Fibroblast of skin of right quadriceps (primary cell): ENCODE data around the gene SPSB4.
"Not testable (repeated sequence)": the region's sequence is repeated elsewhere in the genome, so short reads cannot be mapped to it uniquely, and the experiment has no call there.

Experiments
- DNase-seq: peaks from one replicate; pipeline ENCODE4 v3.0.0-alpha.2; 2013

The SPSB4 gene

DNA sequence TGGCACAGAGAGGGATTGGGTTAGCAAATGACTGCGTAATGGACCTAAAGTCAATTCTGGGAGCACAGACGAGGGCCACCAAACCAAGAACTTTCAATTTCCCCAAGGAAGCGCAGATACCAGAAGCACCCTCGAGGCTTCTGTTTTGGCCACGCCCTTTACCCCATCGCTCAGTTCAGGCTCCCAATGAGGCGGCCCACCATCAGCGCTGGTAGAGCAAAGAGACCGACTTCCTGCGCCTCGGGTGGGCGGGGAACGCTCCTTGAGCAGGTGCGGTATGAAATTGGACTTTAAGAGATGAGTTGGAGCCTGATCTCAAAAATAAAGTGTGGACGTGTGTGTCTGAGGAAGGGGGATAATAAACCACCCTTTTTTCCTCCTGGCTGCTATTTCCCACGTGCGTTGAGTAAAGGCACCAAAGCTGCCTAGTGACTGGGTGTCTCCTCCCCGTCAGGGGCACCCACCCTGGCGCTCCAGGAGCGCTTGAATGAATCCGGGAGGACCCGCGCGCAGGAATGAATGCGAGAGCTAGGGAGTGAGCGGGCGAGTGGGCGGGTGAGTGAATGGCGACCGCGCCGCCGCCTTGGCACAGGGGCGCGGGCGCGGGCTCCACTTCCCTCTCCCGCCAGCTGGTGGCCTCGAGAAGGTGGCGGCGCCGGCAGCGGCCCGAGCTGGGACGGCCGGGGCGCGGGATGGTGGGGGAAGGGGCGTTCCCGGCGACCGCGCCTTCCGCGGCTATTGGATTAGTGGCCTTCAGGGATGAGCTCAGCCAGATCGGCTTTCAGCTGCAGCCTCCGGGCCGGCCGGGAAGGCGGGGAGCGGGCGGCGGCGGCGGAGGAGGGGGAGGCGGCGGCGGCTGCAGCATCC, at the start of gene SPSB4:
Gene SPSB4, plus strand, starts transcription at position 772 of the 867 bp plus-strand sequence. CDS start 14,758 bp downstream, outside the sequence.
- peak; percentile 63 for DNase-seq

DNA sequence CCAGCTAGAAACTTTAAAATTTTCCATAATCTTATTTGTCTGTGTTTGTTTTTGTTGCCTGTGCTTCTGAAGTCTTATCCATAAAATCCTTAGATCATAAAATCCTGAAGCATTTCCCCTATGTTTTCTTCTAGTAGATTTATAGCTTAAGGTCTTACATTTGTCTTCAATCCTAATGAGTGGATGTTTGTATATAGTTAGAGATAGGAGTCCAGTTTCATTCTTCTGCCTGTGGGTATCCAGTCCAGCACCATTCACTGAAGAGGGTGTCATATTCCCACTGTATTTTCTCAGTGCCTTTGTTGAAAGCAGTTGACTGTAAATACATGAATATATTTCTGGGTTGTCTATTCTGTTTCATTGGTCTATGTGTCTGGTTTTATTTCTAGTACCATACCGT, 44.8 kb upstream of the SPSB4 start:
- DNase-seq: no peak

DNA sequence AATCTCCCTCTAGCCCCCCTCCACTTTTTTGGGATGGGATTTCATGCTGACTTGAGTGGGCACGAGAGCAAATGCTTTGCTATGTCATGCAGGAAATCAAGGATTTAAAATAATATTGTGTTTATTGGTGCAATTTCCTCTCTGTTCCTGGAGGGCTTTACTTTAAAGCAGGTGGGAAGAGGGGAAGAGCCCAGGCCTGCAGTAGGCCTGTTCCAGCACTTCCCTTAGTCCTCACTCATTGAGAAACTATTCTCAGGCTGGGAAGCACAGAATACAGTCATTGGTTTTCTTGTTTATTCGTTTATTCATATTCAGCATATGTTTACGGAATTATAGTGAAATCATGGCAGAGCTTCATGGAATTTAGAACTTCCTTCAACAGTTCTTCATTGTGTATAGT, 41.7 kb upstream of the SPSB4 start:
- DNase-seq: no peak

DNA sequence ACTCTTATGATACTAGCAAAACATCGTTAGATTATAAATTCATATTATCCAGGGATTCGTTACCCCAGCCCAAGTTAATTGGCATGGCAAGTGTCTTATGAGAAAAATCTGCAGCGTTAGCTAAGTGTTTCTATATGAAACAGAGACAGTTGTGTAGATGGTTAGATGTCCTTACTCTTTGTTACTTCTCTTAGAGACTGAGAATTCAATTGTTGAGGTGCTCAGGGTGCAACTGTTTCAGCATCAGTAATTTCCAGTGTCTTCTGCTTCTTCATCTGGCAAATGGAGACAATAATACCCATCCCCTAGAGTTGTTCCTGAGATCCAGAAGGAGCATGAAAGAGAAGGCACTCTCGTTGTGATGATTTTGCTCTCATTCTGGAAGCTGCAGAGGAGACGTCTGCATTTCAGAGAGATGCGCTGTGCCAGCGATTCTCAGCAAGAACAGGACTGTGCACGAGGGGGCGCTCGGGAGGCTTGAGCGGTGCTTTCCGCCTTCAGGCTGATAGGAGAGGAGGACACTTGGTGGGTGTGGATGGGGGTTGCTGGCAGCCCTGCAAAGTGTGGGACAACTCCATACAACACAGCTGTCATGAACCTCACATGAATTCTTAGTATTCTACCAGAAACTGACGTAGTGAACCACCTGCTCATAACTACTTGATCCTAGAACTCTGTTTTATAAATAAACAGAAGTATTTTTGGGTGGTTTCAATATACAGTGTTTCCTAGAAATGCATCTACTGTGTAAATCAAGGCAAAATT, 39.7 kb upstream of the SPSB4 start:
- peak; percentile 34 for DNase-seq

DNA sequence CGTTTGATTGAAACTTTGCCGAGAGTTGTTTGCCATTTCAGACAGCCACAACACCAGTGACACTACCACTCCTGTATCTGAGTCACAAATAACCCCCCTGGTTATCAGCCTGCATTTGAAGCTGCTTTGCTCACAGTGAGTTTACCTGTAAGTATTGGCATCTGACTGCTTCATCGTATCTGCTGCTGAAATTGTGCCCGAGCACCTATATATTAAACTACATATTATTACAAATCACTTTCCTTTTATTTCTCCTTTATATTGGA, 39.2 kb upstream of the SPSB4 start:
- no peak for DNase-seq

DNA sequence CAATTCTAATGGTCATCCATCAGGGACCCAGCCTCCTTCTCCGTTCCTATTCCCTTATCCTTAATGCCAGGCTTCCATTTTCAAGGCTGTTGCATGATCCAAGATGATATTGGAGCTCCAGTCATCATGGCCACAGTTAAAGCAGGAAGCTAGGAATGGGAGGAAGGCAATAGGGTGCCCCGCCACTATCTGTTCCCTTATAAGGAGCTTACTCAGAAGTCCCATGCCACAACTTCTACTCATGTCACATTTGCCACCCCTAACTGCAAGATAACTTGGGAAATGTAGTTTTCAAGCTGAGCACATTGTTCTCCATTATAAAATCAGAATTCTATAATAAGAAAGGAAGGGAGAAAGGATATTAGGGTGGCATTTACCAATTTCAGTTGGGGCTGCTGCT, 38.6 kb upstream of the SPSB4 start:
- DNase-seq: no peak

DNA sequence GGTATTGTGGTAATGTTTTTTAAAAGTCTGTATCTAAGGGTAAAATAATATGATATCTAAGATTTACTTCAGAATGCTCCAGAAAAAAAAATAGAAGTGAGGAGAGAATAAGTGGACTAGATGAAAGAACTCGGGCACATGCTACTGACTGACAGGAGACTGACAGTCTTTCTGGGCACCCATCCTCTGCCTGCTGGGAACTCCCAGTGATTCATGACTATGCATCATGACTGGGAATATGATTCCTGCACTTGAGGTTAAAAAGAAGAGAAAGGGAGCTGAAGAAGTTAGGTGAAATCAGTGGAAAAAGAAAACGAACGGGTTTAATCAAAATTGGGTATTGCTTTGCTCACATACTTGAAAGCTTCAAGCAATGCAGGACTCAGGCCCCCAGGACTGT, 35.7 kb upstream of the SPSB4 start:
- no peak for DNase-seq

DNA sequence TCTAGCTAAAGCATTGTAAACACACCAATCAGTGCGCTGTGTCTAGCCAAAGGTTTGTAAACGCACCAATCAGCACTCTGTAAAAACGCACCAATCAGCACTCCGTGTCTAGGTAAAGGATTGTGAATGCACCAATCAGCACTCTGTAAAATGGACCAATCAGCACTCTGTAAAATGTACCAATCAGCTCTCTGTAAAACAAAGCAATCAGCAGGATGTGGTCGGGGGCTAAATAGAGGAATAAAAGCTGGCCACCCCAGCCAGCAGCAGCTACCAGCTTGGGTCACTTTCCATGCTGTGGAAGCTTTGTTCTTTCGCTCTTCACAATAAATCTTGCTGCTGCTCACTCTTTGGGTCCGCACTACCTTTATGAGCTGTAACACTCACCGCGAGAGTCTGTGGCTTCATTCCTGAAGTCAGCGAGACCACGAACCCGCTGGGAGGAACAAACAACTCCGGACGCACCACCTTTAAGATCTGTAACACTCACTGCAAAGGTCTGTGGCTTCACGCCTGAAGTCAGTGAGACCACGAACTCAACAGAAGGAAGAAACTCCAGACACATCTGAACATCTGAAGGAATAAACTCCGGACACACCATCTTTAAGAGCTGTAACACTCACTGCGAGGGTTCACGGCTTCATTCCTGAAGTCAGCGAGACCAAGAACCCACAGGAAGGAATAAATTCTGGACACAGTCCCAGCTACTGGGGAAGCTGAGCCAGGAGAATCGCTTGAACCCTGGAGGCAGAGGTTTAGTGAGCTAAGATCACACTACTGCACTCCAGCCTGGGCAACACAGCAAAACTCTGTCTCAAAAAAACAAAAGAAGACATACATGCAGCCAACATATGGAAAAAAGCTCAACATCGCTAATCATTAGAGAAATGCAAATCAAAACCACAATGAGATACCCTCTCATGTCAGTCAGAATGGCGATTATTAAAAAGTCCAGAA, 33.5 kb upstream of the SPSB4 start:
- DNase-seq: not testable (repeated sequence)

DNA sequence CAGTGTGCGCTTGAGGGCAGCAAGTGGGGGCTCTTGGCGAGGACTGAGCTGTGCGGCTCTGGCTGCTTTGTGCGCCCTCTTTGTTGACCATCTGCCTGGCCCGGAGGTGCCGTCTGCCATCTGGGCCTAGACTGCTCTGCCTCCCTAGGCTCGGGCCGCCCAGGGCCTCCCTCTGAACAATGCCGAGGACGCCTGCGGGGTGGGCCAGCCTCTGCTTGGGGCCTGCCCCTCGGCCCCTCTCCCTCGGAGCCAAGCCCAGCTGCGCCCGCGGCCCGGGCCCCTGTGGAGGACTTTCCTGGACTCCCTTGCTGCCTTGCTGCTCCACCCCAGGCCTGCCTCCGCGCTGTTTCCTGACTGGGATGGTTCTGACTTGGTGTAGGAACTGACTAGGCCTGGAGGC, 31.9 kb upstream of the SPSB4 start:
- DNase-seq: no peak

DNA sequence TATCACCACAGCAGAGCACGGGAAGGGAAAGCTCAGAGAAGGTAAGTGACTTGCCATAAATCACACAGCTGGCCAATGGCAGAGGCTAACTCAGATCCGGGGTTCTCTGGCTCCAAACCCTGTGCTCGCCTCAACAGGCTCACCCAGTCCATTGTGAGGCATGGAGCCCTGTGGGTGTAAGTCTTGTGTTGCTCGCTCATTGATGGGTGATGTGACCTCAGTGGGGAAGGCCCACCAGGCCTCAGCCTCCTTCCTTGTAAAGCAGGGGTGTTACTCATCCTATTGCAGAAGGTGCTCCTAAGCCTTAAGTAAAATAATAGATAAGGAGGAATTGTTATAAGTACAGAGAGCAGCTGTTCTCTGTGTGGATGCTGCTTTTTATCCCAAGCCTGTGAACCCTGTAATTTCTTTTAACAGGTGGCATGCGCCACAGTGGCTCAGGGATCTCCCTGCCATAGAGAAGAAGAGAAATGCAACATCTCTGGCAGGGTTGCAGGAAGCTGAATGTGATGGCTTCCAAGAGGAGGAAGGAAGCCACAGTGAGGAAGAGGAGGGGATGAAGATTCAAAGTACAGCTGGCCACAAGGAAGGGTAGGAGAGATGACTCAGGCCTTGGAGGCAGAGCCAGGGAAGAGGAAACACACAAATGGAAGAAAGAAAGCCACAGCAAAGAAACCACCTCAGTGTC, 30.9 kb upstream of the SPSB4 start:
- DNase-seq: no peak

DNA sequence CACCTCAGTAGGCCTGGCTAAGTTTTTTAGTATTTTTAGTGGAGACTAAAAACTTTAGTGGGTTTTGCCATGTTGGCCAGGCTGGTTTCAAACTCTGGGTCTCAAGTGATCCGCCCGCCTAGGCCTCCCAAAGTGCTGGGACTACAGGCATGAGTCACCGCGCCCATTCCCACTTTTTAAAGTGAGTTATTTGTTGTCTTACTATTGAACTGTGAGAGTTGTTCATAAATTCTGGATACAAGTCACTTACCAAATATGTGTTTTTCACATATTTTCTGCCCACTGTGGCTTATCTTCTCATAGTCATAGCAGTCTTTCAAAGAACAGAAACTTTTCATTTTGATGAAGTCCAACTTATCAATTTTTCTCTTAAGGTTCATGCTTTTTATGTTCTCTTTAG, 29.9 kb upstream of the SPSB4 start:
- peak; percentile 21 for DNase-seq

DNA sequence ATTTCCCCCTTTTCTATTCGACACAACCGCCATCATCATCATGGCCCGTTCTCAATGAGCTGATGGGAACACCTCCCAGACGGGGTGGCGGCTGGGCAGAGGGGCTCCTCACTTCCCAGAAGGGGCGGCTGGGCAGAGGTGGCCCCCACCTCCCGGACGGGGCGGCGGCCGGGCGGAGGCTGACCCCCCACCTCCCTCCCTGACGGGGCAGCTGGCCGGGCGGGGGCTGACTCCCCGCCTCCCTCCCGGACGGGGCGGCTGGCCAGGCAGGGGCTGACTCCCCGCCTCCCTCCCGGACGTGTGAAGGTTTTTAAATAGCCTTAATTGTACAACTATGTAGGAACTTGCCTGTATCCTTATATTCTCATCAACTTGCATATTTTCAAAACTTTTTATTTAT, 20.9 kb upstream of the SPSB4 start:
- DNase-seq: no peak

DNA sequence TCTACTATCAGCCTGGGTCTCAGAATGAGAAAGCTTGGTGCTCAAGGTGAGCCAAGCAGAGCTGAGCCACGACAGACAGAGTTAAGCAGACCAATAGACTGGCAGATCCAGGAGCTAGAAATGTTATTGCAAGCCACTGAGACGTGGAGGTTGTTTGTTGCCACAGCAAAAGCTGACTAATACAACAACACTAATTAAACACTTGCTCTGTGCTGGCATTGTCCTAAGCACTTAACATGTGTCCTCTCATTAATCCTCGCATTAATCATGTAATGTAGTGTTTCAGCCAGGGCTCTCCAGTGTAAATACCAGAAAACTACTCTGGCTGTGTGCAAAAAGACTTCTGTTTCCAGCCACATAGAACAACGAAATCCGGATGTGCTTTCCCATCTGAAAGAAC, 11.6 kb upstream of the SPSB4 start:
- DNase-seq: no peak

DNA sequence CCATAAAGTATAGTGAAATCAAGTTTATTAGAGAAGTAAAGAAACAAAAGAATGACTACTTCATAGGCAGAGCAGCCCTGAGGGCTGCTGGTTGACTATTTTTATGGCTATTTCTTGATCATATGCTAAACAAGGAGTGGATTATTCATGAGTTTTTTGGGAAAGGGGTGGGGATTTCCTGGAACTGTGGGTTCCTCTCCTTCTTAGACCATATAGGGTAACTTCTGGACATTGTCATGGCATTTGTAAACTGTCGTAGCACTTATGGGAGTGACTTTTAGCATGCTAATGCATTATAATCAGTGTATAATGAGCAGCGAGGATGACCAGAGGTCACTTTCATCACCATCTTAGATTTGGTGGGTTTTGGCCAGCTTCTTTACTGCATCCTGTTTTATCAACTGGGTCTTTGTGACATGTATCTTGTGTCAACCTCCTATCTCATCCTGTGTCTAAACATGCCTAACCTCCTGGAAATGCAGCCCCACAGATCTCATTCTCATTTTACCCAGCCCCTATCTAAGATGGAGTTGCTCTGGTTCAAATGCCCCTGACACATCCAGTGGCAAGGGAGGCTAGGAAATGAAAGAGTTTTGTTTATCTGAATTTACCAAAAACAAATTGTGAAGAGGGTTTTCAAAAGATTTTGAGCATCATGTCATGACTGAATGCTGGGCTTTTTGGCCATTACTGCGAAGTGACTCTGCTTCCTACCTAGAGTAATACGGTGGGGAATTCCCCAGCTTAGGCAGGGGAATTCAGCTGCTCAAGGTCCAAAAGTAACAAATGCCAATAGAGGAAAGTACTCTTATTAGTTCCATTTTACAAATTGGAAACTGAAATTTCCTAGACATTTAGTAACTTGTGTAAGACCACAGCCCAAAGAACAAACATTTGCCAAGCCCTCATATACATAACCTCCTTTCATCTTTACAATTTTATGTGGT, 6.2 kb upstream of the SPSB4 start:
- no peak for DNase-seq

DNA sequence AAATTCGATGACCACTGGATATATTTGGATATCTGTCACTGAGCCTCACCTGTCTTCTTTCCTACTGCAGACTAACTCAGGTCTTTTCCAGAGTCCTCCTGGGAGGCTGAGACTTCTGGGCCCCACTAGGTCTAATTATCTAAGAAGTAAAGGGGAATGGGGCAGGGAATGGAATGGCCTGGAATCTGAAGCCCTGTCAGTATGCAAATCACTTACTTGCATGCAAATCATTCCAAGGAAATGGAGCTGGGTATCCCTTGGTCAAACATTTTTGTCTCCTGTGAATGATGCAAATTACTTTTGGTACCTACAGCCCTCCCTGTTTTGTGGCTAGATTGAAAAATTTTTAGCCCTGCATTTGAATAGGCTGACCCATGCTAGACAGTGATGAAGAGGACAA, 5.3 kb upstream of the SPSB4 start:
- no peak for DNase-seq

DNA sequence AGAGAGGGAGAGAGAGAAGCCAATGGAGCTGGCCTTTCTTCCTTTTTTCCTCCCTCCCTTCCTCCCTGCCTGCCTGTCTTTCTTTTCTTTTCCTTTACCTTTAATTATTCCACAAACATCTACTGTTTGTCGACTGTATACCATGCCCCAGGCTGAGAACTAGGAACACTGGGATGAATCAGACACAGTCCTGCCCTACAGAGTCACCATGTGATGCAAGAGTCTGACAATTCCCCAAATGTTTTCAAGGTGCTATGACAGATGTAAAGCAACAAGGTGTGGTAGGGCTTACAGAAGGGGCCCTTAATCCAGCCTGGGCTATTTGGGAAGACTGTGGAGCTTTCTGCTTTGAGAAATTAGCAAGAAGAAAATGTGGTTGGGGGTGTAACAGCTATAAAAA, 4.0 kb upstream of the SPSB4 start:
- no peak for DNase-seq

DNA sequence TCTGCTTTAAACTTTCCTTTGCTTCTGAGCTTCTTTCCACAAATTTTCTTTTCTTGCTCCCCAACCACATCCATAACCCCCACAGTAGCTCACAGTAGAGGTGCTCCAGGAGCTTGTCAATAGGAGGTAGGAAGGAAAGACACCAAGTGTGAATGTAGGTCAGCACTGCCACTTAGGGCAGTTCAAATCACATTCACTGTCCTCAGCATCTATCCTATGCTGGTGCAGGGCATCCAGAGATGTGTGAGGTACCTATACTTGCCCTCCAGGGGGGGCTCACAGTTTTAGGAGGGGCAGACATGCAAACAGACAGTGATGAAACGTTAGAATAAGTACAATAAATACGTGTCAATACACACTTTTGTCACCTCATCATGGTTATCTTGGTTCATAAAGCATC, 1.5 kb upstream of the SPSB4 start:
- DNase-seq: no peak

DNA sequence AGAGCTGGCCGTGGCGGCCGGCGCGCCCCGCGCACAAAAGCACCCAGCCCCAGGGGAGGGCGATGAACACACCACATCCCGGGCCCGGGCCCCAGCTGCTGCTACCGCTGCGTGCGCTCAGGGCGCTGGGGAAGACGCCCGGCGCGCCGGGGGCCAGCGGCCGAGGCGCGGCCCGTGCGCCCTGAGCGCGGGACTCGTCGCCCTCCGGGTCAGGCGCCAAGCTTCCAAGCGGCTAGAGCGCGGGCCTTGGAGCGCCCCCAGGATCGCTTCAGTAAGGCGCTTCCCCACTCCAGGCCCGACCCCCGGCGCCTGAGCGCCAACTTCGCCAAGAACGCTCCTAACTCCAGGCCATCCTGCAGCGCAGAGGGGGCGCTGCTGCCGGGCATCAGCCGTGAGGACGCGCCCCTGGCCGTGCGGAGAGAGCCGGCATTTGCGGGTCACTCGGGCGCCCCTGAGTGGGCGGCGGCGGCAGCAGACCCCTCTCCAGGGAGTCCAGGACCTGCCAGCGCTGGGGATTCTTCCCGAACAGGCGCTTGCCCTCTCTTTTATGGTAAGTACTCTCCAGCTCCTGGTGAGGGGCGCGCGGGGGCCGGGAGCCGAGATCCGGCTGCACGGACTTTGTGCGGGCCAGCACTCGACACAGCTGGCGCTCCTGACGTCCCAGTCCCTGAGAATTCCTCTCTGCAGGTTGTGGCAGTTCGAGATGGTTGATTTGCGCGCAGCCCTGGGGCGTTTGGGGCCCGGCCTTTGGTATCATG, 475 bp downstream of the SPSB4 start:
- peak; percentile 24 for DNase-seq

DNA sequence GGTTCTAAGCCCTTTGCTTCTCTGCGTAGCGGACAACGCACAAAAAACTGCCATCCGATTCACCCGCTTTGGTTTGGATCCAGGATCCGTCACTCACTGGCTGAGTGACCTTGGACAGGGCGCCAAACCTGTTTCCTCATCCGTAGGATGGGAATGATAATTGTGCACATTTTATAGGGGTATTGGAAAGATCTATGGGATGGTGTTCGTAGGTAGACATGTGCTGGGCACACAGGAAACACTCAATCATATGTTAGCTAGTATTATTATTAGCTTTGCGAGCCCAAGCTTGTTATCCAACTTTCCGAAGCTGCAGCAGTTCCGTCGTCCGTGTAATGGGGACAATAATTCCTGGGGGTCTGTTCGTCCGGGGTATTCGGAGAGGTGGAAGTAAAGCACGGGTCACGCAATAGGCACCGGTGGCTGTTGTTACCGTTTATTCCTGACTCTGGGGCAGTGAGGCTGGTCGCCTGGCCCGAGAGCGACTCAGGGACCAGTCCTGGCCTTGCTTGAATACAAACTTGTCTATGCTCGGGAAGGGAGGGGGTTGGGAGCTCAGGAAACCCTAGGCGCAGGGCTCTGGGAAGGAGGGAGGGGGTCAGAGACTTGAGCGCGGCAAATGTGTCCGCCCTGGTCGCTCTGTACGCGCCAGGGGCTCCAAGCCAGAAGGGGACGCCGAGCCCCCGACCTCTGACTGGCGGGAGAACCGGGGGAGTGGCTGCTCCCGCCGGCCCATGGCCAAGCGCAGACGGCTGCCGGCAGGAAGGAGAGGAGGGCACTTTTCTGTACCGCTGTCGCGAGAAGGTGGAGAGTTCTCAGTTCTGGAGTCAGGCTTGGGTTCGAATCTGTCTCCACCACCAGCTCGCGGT, 1.3 kb downstream of the SPSB4 start:
- no peak for DNase-seq

DNA sequence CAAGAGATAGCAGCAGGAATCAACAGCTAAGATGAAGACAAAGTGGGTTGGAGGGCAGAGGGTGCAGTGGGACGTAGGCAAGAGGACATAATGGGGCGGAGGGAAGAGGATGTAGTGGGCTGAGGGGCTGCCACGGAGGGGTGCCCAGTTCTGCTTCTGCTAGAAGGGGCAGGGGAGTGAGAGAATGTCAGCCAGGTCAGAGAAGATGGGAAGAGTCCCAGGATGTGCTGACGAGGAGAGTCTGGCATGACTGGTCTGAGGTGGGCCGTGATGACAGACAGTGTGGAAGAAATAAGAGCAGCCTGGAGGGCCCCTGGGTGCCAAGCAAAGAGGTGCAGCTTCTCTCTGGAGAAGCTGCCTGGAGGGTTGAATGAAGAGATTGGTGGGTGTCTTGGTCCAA, 4.0 kb downstream of the SPSB4 start:
- DNase-seq: no peak
